Mesodermal cell (in vitro differentiated cells): Measurements from ENCODE around the gene HABP4.

Experiments used
- H3K27ac ChIP-seq: 2 replicates; pipeline ENCODE4 v1.7.0; 2013; ENCODE audit warnings: mild to moderate bottlenecking, low read depth, low read length, moderate library complexity; ENCODE audit not compliant: severe bottlenecking
- H3K36me3 ChIP-seq: 2 replicates; pipeline ENCODE4 v1.7.1; 2013; ENCODE audit warnings: mild to moderate bottlenecking, low read length, moderate library complexity; ENCODE audit not compliant: control insufficient read depth, insufficient read depth
- H3K4me1 ChIP-seq: one replicate; pipeline ENCODE4 v1.7.1; 2013; ENCODE audit warnings: mild to moderate bottlenecking, low read length; ENCODE audit not compliant: insufficient read depth, control insufficient read depth, poor library complexity, severe bottlenecking
- H3K4me3 ChIP-seq: 2 replicates; pipeline ENCODE4 v1.7.0; 2013; ENCODE audit warnings: low read length, control low read depth, mild to moderate bottlenecking; ENCODE audit not compliant: insufficient read depth, poor library complexity, severe bottlenecking; ENCODE audit errors: extremely low read depth
- H3K9me3 ChIP-seq: 2 replicates; pipeline ENCODE4 v1.7.1; 2013; ENCODE audit warnings: mild to moderate bottlenecking, low read length, moderate library complexity; ENCODE audit not compliant: control insufficient read depth
- WGBS, 2 experiments: methylation state at CpG; one replicate each; pipeline ENCODE4 v1.1.5; 2013; ENCODE audit warnings: missing lambda C conversion rate in 2 of 2; ENCODE audit not compliant: insufficient coverage in 2 of 2; 5-methylcytosine and 5-hydroxymethylcytosine counted together

The HABP4 gene

DNA sequence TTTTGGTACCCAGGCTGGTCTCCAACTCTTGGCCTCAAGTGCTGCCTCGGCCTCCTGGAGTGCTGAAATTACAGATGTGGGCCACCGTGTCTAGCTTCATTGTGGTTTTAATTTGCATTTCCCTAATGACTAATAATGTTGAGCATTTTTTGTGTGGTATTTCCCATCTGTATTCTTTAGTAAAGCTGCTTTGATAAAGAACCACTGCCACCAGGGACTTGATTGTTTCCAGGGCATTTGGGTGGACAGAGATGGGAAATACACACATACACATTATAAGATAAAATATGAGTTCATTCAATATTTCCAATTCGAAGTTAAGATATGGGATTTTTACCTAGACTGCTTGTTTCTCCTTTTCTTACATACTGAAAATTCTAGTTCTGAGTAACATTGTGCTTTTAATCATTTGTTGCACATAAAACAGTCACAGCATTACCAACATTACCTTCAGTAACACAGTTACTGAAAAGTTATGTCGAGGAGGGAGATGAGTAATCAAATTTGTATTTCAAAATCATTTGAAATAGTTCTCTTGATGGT lies 28.9 kb downstream of the HABP4 start:
- WGBS, 2 experiments, result 88 to 92% methylated on average over 1 to 2 of the region's 4 CpGs

DNA sequence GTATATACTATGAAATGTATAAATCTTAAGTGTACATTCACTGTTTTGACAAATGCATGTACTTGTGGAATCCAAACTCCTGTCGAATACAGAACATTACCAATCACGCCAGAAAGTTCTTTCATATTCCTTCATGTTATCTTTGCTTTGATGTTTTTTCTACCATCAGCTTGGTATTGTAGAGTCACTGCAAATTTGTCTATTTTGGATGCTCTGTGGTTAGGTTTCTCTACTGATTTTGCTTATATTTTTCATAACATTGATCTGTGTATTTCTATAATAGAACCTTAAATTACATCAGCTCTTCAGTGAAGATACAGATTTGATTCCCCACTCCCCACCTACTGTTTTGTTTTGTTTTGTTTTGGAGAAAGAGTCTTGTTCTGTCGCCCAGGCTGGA lies 30.8 kb downstream of the HABP4 start:
- Histone ChIP-seq H3K4me3 (no peak overlapping the region), H3K9me3 (no peaks in the 10 kb centered on the region), H3K27ac (no peak overlapping the region), H3K36me3 (peaks cover 65% of the 10 kb centered on the region), H3K4me1 (no peaks in the 10 kb centered on the region)
- WGBS, 2 experiments, result 100% methylated on average over 1 of the region's 3 CpGs; no CpG with 5 or more reads in 1 of the 2 experiments

More for the DNA sequence above, 28.9 kb downstream of the HABP4 start:
- no peak overlapping the region for H3K4me3 ChIP-seq
- no peak overlapping the region for H3K27ac ChIP-seq
- no peaks in the 10 kb centered on the region for H3K4me1 ChIP-seq
- peaks cover 61% of the 10 kb centered on the region for H3K36me3 ChIP-seq
- H3K9me3 ChIP-seq, result no peaks in the 10 kb centered on the region

DNA sequence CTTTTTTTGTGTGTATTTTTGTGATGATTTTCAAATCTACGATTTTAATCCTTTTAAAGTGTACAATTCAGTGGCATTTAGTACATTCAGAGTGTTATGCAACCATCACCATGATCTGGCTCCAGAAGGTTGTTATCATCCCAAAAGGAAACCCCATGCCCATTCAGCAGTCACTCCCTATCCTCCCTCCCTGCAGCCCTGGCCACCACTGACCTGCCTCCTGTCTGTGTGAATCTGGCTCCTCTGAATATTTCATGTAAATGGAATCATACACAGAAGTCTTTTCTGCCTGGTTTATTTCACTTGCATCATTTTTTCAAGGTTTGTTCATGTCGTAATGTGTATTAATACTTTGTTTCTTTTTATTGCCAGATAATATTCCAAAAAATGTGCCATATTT lies 32.5 kb downstream of the HABP4 start:
- Histone ChIP-seq H3K36me3 (peaks cover 67% of the 10 kb centered on the region), H3K27ac (no peak overlapping the region), H3K9me3 (no peaks in the 10 kb centered on the region), H3K4me1 (peaks cover 8% of the 10 kb centered on the region), H3K4me3 (no peak overlapping the region)
- WGBS, 2 experiments, result no CpG with 5 or more reads among the region's 2 CpGs

DNA sequence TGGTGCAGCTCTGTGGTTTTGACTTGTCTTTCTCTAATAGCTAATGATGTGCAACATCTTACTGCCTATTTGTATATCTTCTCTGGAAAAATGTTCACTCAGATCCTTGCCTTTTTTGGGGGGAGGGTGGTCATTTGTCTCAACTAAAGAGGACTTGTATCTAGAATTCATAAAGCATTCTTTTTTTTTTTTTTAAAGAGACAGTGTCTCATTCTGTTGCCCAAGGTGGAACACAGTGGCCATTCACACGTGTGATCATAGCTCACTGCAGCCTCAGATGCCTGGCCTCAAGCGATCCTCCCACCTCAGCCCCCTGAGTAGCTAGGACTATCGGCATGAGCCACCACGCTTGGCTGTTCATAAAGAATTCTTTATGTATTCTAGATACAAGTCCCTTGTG lies 33.2 kb downstream of the HABP4 start:
- WGBS, 2 experiments, result 75 to 100% methylated on average over 2 of the region's 4 CpGs
- H3K27ac ChIP-seq, result no peak overlapping the region
- peaks cover 69% of the 10 kb centered on the region for H3K36me3 ChIP-seq
- H3K4me1 ChIP-seq, result peaks cover 8% of the 10 kb centered on the region
- H3K9me3 ChIP-seq, result no peaks in the 10 kb centered on the region
- H3K4me3 ChIP-seq, result no peak overlapping the region

DNA sequence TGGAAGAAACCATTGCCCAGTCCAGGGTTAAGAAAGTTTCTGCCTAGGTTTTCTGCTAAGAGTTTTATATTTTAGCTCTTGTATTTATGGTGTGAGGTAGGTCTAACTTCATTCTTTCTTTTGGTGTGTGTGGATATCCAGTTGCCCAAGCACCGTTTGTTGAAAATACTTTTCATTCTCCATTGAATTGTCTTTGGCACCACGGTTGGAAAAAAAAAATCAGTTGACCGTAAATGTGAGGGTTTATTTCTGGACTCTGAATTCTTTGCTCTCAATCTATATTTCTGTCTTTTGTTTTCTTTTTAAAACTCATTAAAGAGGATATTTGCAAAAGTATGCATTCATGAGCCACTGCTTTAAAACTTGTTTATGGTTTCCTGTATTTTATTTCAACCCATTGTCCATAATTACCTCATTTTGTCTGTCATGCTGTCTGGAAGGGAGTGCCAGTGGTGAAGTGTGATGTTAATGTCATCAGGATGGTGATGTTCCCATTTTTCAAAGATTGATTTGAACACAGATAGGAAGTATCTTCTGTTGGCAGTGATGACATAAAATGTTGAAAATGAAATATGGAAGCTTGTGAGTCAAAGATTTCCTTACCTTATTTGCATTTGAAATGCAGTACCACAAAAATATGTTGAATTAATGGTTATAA lies 33.9 kb downstream of the HABP4 start:
- H3K4me3 ChIP-seq, result no peak overlapping the region
- H3K9me3 ChIP-seq, result no peaks in the 10 kb centered on the region
- 50% methylated on average over 1 of the region's 3 CpGs; no CpG with 5 or more reads in 1 of the 2 experiments for WGBS, 2 experiments
- peaks cover 8% of the 10 kb centered on the region for H3K4me1 ChIP-seq
- H3K27ac ChIP-seq, result no peak overlapping the region
- peaks cover 76% of the 10 kb centered on the region for H3K36me3 ChIP-seq

DNA sequence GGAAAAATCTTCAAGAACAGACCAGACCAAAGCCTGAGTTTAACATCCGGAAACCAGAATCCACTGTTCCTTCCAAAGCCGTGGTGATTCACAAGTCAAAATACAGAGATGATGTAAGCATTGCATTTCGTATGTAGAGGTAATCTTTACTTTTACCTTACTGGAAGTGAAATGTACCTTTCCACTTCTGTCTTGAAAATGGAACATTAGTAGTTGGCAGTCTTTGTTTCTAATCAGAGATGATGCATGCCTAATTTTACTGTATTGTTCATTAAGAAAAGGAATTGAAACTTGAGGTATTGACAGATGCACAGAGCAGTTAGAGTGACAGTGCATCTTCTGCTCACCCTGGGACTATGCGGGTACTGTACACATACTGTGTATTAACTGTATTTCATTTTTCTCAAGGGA lies 34.6 kb downstream of the HABP4 start:
- 100% methylated on average over 2 of the region's 4 CpGs for WGBS, 2 experiments
- Histone ChIP-seq H3K4me3 (no peak overlapping the region), H3K4me1 (peaks cover 8% of the 10 kb centered on the region), H3K9me3 (no peaks in the 10 kb centered on the region), H3K27ac (no peak overlapping the region), H3K36me3 (peaks cover 80% of the 10 kb centered on the region)

DNA sequence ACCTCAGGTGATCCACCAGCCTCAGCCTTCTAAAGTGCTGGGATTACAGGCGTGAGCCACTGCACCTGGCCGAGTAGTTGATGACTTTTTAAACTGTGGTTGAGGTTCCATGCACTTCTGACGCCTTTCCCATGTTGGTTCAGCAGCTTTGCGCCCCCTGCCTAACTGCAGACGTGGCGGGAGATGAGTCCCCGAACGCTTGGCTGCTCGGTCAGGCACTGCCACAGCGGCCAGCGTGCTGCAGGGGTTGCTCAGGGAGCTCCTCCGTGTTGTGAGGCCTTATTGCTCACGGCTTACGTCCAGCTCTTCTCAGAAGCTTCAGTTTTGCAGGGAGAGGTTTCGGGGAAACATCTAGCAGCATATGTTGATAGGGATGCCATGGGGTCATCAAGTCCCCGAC lies 35.3 kb downstream of the HABP4 start:
- Histone ChIP-seq H3K9me3 (no peaks in the 10 kb centered on the region), H3K4me3 (no peak overlapping the region), H3K27ac (no peak overlapping the region), H3K36me3 (peaks cover 81% of the 10 kb centered on the region), H3K4me1 (peaks cover 8% of the 10 kb centered on the region)
- 95 to 96% methylated on average over 11 to 16 of the region's 16 CpGs for whole genome bisulfite sequencing, 2 experiments

DNA sequence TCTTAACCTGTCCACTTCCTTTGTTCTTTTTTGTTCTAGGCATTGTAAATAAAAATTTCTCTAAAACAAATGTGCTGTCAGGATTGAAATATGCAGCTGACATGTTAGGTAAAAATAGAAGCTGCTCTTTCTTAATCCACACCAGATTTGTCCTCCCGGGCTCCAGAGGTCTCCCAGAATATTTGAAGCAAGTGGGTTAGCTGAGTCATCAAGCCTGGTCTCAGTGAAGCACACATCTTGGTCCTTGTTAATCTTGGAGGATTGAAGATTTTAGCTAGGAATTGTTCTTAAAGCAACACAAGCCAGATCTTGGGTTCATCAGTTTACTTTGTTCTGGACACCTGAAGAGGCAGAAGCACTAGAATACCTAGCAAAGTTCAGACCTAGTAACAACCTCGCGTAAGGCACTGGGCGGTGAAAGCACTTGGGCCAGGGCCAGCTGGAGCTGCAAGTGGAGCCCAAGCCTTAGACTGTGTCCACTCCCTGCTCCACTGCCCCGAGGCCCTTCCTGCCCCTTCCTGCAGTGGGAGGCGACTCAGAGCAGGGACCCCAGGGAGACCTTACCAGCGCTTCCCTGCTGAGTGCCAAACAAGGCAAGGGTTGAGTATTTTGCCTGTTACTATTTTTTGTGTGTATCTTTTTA lies 36.5 kb downstream of the HABP4 start:
- H3K9me3 ChIP-seq, result no peaks in the 10 kb centered on the region
- H3K4me1 ChIP-seq, result peaks cover 16% of the 10 kb centered on the region
- H3K4me3 ChIP-seq, result no peak overlapping the region
- H3K36me3 ChIP-seq, result peaks cover 86% of the 10 kb centered on the region
- WGBS, 2 experiments, result 86 to 97% methylated on average over 4 to 7 of the region's 7 CpGs
- no peak overlapping the region for H3K27ac ChIP-seq

DNA sequence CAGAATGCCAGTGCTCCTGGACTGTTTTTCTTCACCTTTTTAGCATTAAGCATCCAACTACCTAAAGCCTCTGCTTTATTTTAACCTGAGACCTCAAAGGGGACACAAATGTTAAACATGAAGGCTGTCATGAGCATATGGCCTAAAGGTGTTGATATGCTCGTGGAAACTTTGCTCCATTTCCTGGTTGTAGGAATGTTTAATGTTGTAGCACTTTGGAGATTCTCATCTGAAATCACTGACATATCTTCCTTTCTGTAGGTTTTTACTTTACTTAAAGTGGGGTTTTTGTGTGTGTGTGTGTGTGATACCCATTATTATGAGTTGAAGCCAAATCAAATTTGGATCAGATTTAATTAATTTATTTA lies 37.0 kb downstream of the HABP4 start:
- WGBS, 2 experiments, result 80 to 100% methylated on average over 1 of the region's 1 CpG
- no peak overlapping the region for H3K4me3 ChIP-seq
- no peak overlapping the region for H3K27ac ChIP-seq
- peaks cover 21% of the 10 kb centered on the region for H3K4me1 ChIP-seq
- H3K36me3 ChIP-seq, result peaks cover 86% of the 10 kb centered on the region
- H3K9me3 ChIP-seq, result no peaks in the 10 kb centered on the region

DNA sequence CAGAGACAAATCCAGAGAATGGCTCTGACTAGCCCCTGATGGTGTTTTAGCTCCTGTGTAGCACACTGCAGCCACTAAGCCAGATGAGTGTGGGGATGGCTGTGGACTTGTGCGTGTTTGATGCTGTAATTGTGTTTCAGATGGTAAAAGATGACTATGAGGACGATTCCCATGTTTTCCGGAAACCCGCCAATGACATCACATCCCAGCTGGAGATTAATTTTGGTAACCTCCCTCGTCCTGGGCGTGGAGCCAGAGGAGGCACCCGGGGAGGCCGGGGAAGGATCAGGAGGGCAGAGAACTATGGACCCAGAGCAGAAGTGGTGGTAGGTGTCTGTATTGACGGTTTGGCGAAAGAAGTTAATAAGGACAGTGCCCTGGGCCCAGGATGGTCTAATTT lies 38.0 kb downstream of the HABP4 start:
- peaks cover 88% of the 10 kb centered on the region for H3K36me3 ChIP-seq
- H3K4me3 ChIP-seq, result no peak overlapping the region
- WGBS, 2 experiments, result 95 to 96% methylated on average over 10 of the region's 10 CpGs
- H3K4me1 ChIP-seq, result peaks cover 21% of the 10 kb centered on the region
- H3K27ac ChIP-seq, result no peak overlapping the region
- no peaks in the 10 kb centered on the region for H3K9me3 ChIP-seq

DNA sequence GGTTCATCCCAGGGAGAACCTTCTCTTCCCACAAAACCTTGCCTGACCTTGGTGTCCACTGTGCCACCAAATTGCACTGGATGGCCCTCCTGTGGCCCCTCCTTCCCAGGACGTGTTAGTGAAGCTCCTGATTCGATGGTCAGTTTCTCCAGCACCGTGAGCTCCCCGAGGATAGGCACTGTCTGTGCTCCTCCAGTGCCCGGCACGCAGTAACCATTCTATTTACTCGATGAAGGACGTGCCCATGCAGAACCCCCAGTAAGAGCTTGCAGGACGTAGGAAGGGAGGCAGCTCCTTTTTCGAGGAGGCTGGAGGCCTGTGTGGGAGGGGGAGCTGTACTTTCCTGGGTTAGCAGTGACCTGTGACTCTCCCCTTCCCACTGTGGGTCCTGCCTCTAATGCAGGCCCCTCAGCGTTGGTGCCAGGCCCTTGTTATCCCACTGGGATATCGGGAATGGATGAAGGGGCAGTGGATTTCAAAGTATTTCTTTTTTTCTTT lies 39.6 kb downstream of the HABP4 start:
- H3K4me3 ChIP-seq, result no peak overlapping the region
- H3K9me3 ChIP-seq, result no peaks in the 10 kb centered on the region
- WGBS, 2 experiments, result 92 to 94% methylated on average over 10 to 11 of the region's 12 CpGs
- peaks cover 21% of the 10 kb centered on the region for H3K4me1 ChIP-seq
- H3K27ac ChIP-seq, result no peak overlapping the region
- peaks cover 84% of the 10 kb centered on the region for H3K36me3 ChIP-seq
